Body of pancreas (tissue), 4 donors: ENCODE data around the gene RAB6B.

Experiments
- CTCF ChIP-seq, 7 experiments: fragments of 450-650 bp in 4 of 7; fragments of 200-600 bp in 3 of 7; sonication (generic) in 3 of 7; IDR thresholded peaks; one replicate each; pipeline ENCODE4 v1.5.1; 2016 to 2019; ENCODE audit warnings: antibody characterized with exemption in 7 of 7
- POLR2A ChIP-seq, 3 donors: fragments of 450-650 bp; IDR thresholded peaks; one replicate each; pipeline ENCODE4 v1.6.1; 2016; ENCODE audit warnings: antibody characterized with exemption in 3 of 3, mild to moderate bottlenecking in 2 of 3

GRCh38 chr3:133868186-133868585 is 27.5 kb downstream of the RAB6B start:
- TF ChIP-seq CTCF (IDR thresholded peaks at IDR 0.05) (no peak), POLR2A (IDR thresholded peaks at IDR 0.05) (no peak)
